Osteoblast (primary cell): ENCODE data around the gene ST8SIA4. TPM values are rescaled to one million over a fixed set of nuclear protein-coding genes. Genes with fewer than 3 reads are reported as not detected.
A peak's percentile ranks its signal among the peaks of the same experiment; 100 is the strongest.
"Not testable (repeated sequence)": the region's sequence is repeated elsewhere in the genome, so short reads cannot be mapped to it uniquely, and the experiment has no call there.

ENCODE experiments used
- DNase-seq: peaks from one replicate; pipeline ENCODE4 v3.0.0; 2011; ENCODE audit warnings: low spot score, mixed read lengths; ENCODE audit not compliant: insufficient read length; ENCODE audit errors: missing footprints
- H2AFZ ChIP-seq: 2 replicates; pipeline ENCODE4 v1.6.0; 2011; ENCODE audit warnings: mild to moderate bottlenecking, low read length
- H3K27ac ChIP-seq: 2 replicates; pipeline ENCODE4 v1.5.1; 2011; ENCODE audit warnings: mild to moderate bottlenecking, low read depth, low read length, moderate library complexity
- H3K27me3 ChIP-seq: 2 replicates; pipeline ENCODE4 v1.6.0; 2012; ENCODE audit warnings: mild to moderate bottlenecking, control low read depth, inconsistent platforms, low read length, moderate library complexity; ENCODE audit not compliant: insufficient read depth
- H3K36me3 ChIP-seq: 2 replicates; pipeline ENCODE4 v1.5.1; 2011; ENCODE audit warnings: mild to moderate bottlenecking, low read length, control low read depth, moderate library complexity; ENCODE audit not compliant: insufficient read depth
- H3K4me1 ChIP-seq: 2 replicates; pipeline ENCODE4 v1.5.1; 2011; ENCODE audit warnings: mild to moderate bottlenecking, low read length, control low read depth, moderate library complexity; ENCODE audit not compliant: insufficient read depth
- H3K4me2 ChIP-seq: 2 replicates; pipeline ENCODE4 v1.6.0; 2011; ENCODE audit warnings: mild to moderate bottlenecking, low read length; ENCODE audit not compliant: insufficient read depth
- H3K4me3 ChIP-seq: fragments of 200-600 bp; sonication (generic); 3 replicates; pipeline ENCODE4 v1.5.1; 2012; ENCODE audit warnings: mild to moderate bottlenecking, low read length, inconsistent platforms; ENCODE audit not compliant: insufficient read depth
- H3K79me2 ChIP-seq: 2 replicates; pipeline ENCODE4 v1.6.0; 2012; ENCODE audit warnings: mild to moderate bottlenecking, low read length, control low read depth, inconsistent platforms; ENCODE audit not compliant: insufficient read depth
- H3K9me3 ChIP-seq: 2 replicates; pipeline ENCODE4 v1.5.1; 2011; ENCODE audit warnings: low read depth, low read length, control low read depth
- H4K20me1 ChIP-seq: 2 replicates; pipeline ENCODE4 v1.6.0; 2012; ENCODE audit warnings: mild to moderate bottlenecking, low read length, control low read depth; ENCODE audit not compliant: insufficient read depth
- CTCF ChIP-seq: IDR thresholded peaks from 2 replicates; pipeline ENCODE4 v1.5.1; 2011; ENCODE audit warnings: mild to moderate bottlenecking, low read depth, low read length, moderate library complexity; ENCODE audit errors: extremely low read depth
- total RNA-seq: library from RNA; depleted of rRNA; stranded (reverse); fragments of >200 nt; gene quantifications from 2 replicates; pipeline ENCODE4 v1.2.3, GENCODE V29; 2012

The ST8SIA4 gene
- total RNA-seq, 1 donor = 1.4 TPM

- no peak for TF ChIP-seq CTCF
- Histone ChIP-seq H3K79me2 (no peaks in the 10 kb centered on the region), H3K27me3 (no peaks in the 10 kb centered on the region), H3K4me1 (no peaks in the 10 kb centered on the region), H4K20me1 (no peaks in the 10 kb centered on the region), H3K27ac (no peak overlapping the region), H3K4me2 (no peak overlapping the region), H3K4me3 (no peak overlapping the region), H2AFZ (no peak overlapping the region), H3K9me3 (no peaks in the 10 kb centered on the region), H3K36me3 (no peaks in the 10 kb centered on the region)
- DNase-seq = peak; percentile 42
These were observed 113.4 kb downstream of the ST8SIA4 start for GRCh38 chr5:100789694-100790093.

- Histone ChIP-seq H3K79me2 (no peaks in the 10 kb centered on the region), H3K27me3 (no peaks in the 10 kb centered on the region), H3K9me3 (no peaks in the 10 kb centered on the region), H2AFZ (no peak overlapping the region), H3K4me3 (no peak overlapping the region), H3K4me1 (no peaks in the 10 kb centered on the region), H4K20me1 (no peaks in the 10 kb centered on the region), H3K36me3 (no peaks in the 10 kb centered on the region), H3K4me2 (no peak overlapping the region), H3K27ac (no peak overlapping the region)
- DNase-seq = no peak
- no peak for TF ChIP-seq CTCF
These were observed 114.7 kb downstream of the ST8SIA4 start for GRCh38 chr5:100788417-100788816.

DNA sequence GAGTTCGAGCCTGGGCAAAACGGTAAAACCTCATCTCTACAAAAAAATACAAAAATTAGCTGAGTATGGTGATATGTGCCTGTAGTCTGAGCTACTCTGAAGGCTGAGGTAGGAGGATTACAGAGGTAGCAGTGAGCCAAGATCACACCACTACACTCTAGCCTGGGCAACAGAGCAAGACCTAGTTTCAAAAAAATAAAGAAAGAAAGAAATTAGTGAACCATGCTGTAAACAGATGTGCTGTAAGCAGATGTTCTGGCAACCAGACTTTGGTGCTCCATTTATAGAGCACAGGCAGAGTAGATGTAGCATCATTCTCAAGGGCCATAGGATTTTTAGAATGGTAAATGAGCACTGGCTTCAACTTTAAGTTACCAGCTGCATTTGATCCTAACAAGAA is 115.4 kb downstream of the ST8SIA4 start:
- DNase-seq = peak; percentile 22
- H3K4me1 ChIP-seq = no peaks in the 10 kb centered on the region

GRCh38 chr5:100785536-100785935 is 117.5 kb downstream of the ST8SIA4 start:
- H4K20me1 ChIP-seq, H3K27ac ChIP-seq, H3K27me3 ChIP-seq, H3K9me3 ChIP-seq, H3K4me2 ChIP-seq, H3K4me1 ChIP-seq, DNase-seq, H3K36me3 ChIP-seq, H2AFZ ChIP-seq, H3K4me3 ChIP-seq, H3K79me2 ChIP-seq: not testable (repeated sequence)

More for the DNA sequence above, 115.4 kb downstream of the ST8SIA4 start:
- no peak overlapping the region for H3K27ac ChIP-seq
- H3K36me3 ChIP-seq = no peaks in the 10 kb centered on the region
- no peaks in the 10 kb centered on the region for H3K9me3 ChIP-seq
- H3K79me2 ChIP-seq = no peaks in the 10 kb centered on the region
- no peak overlapping the region for H2AFZ ChIP-seq
- no peak for TF ChIP-seq CTCF
- no peak overlapping the region for H3K4me2 ChIP-seq
- no peaks in the 10 kb centered on the region for H4K20me1 ChIP-seq
- H3K27me3 ChIP-seq = no peaks in the 10 kb centered on the region
- H3K4me3 ChIP-seq = no peak overlapping the region
